ENCODE data around the gene DCAF7. TPM values are rescaled to one million over a fixed set of nuclear protein-coding genes. Genes with fewer than 3 reads are reported as not detected.
A peak's percentile ranks its signal among the peaks of the same experiment; 100 is the strongest.

DCAF7 gene
- total RNA-seq, 4 donors from 2014 or later: 24.9 to 45.2 (median 34.2) TPM

DNA sequence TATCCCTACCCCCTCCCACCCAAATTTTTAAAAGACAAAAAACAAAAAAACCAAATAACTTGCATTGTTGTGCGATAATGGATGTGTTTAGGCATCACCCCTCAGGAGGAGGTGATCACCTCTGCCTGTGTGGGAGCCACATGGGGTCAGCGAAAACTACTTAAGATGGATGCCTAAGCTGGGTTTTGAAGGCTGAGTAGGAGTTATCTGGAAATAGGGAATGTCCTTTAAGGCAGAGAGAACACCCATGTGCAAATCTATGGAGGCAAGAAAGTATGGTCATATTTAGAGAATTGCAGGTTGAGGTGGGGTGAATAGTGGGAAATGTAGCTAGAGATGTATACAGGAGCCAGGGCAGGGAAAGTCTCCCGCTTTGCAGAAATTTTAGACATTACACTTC is 44.9 kb downstream of the DCAF7 start:
- TF ChIP-seq EP300 (IDR thresholded peaks at IDR 0.05) (no peak), POLR2A (IDR thresholded peaks at IDR 0.05; ENCODE audit: low read depth) (no peak), POLR2AphosphoS5 (IDR thresholded peaks at IDR 0.05) (no peak)
- TF ChIP-seq, protein P1, sequence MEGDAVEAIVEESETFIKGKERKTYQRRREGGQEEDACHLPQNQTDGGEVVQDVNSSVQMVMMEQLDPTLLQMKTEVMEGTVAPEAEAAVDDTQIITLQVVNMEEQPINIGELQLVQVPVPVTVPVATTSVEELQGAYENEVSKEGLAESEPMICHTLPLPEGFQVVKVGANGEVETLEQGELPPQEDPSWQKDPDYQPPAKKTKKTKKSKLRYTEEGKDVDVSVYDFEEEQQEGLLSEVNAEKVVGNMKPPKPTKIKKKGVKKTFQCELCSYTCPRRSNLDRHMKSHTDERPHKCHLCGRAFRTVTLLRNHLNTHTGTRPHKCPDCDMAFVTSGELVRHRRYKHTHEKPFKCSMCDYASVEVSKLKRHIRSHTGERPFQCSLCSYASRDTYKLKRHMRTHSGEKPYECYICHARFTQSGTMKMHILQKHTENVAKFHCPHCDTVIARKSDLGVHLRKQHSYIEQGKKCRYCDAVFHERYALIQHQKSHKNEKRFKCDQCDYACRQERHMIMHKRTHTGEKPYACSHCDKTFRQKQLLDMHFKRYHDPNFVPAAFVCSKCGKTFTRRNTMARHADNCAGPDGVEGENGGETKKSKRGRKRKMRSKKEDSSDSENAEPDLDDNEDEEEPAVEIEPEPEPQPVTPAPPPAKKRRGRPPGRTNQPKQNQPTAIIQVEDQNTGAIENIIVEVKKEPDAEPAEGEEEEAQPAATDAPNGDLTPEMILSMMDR (IDR thresholded peaks at IDR 0.05): no peak
- H3K4me1 ChIP-seq: peaks cover 4 to 7% (median 5%) of the 10 kb centered on the region in 4 donors
- no peaks in the 10 kb centered on the region for H3K9me3 ChIP-seq
- no peak overlapping the region for H3K27ac ChIP-seq (replicated peaks in 1 of 4)
- H3K27me3 ChIP-seq: no peaks in the 10 kb centered on the region
- no peak overlapping the region for H3K4me3 ChIP-seq
- H3K36me3 ChIP-seq: peaks cover 14 to 51% (median 28%) of the 10 kb centered on the region in 4 donors
- 96% methylated on average over 3 of the region's 3 CpGs for WGBS
- DNase-seq (ENCODE audit: extremely low spot score): no peak
- intact Hi-C loops (cut with DNase I): no loop called here

DNA sequence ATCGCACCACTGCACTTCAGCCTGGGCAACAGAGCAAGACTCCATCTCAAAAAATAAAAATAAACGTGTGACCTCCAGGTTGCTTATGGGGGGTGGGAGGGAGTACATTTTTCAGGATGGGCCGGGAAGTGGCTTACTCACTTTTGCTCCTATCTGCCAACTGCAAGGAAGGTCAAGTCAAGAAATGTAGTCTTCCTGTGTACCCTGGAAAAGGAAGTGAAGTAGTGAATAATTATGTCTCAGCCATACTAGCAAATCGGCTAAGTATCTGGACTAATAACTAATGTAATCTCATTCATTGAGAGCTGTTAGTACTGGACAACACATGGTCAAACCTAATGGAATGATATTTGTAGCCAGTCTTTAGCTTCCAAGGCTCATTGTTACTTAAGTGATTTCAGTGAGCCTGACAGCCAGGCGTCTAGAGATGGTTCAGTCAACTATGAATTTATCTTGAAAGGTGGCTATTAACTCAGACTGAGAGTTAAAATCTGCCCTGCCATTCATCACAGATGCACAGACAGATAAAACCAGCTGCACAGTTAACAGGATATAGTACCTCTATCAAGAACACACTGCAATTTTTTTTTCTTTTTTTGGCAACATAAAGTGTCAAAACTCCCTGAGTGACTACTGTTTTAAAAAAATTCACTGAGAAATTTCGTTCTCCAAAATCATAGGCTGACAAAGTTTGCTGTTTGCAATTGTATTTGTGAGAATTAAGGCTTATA is 46.7 kb downstream of the DCAF7 start:
- TF ChIP-seq EP300 (IDR thresholded peaks at IDR 0.05): no peak
- no peak for TF ChIP-seq POLR2A (IDR thresholded peaks at IDR 0.05; ENCODE audit: low read depth)
- TF ChIP-seq, protein P1 (IDR thresholded peaks at IDR 0.05): no peak
- TF ChIP-seq POLR2AphosphoS5 (IDR thresholded peaks at IDR 0.05): no peak
- Histone ChIP-seq H3K9me3 (no peaks in the 10 kb centered on the region), H3K27me3 (no peaks in the 10 kb centered on the region), H3K4me1 (peaks cover 16 to 22% (median 18%) of the 10 kb centered on the region in 4 donors), H3K4me3 (no peak overlapping the region), H3K36me3 (peaks cover 0 to 32% (median 9%) of the 10 kb centered on the region in 4 donors), H3K27ac (replicated peaks in 1 of 4) (no peak overlapping the region)
- DNase-seq (ENCODE audit: extremely low spot score): no peak
- WGBS: 67% methylated on average over 6 of the region's 6 CpGs
- intact Hi-C loops (cut with DNase I): no loop called here

- intact Hi-C loops (cut with DNase I): no loop called here
- Histone ChIP-seq H3K27ac (replicated peaks in 1 of 4) (no peak overlapping the region), H3K36me3 (peaks cover 0 to 22% (median 4%) of the 10 kb centered on the region in 4 donors), H3K4me3 (no peak overlapping the region), H3K4me1 (peaks cover 18 to 31% (median 21%) of the 10 kb centered on the region in 4 donors), H3K9me3 (no peaks in the 10 kb centered on the region), H3K27me3 (no peaks in the 10 kb centered on the region)
- TF ChIP-seq POLR2AphosphoS5 (IDR thresholded peaks at IDR 0.05) (no peak), EP300 (IDR thresholded peaks at IDR 0.05) (no peak), POLR2A (IDR thresholded peaks at IDR 0.05; ENCODE audit: low read depth) (no peak)
- TF ChIP-seq, protein P1 (IDR thresholded peaks at IDR 0.05): no peak
- DNase-seq (ENCODE audit: extremely low spot score): no peak
- whole genome bisulfite sequencing: 84% methylated on average over 2 of the region's 2 CpGs
Measured at GRCh38 chr17:63598281-63598680, 48.0 kb downstream of the DCAF7 start.

DNA sequence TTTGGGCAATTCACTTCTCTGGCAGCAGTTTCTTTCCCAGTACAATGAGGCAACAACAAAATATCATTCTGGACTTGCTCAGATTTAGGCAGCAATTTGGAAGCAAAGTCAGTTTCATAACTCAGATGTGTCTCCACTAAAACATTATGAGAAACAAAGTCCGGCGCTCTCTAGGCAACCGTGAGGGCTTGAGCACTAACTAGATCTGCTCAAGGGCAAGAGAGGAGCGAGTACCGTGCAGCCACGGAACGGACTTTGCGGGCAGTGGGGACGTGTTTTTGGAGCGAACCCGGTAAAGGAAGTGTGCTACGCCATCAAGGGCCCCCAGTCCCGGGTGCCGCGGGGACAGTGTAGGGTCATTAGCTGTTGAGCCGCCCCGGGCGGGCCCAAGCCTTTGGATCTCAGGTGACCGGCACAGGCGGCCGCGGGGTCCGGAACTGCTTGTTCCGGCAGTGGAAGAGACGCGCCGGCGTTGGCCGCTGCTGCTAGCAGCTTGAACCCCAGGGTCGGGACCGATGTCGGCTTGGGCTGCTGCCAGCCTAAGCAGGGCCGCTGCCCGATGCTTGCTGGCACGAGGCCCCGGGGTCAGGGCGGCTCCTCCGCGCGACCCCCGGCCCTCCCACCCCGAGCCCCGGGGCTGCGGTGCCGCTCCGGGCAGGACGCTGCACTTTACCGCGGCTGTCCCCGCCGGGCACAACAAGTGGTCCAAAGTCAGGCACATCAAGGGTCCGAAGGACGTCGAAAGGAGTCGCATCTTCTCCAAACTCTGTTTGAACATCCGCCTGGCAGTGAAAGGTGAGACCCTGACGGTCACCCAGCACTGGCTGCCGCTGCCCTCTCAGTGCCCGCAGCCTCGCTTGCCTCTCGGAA is 50.5 kb downstream of the DCAF7 start, which contains the start of gene TACO1:
TACO1 (plus strand) TSS at position 327 of the 870 bp plus-strand sequence; CDS start at position 516, 189 bp downstream.
- intact Hi-C loops (cut with DNase I): loop anchor here (5.0 kb wide), 1 partner anchor 49 kb away; the partner anchor contains the start of gene DCAF7
- peak; percentile 14 for TF ChIP-seq POLR2A (IDR thresholded peaks at IDR 0.05; ENCODE audit: low read depth)
- no peak for TF ChIP-seq EP300 (IDR thresholded peaks at IDR 0.05)
- peak; percentile 85 to 88 for TF ChIP-seq POLR2AphosphoS5 (IDR thresholded peaks at IDR 0.05)
- Histone ChIP-seq H3K4me1 (peaks cover 18 to 31% (median 21%) of the 10 kb centered on the region in 4 donors), H3K27ac (replicated peaks in 1 of 4) (peak within 1 kb of the TSS; percentile 84 to 92 (median 90)), H3K4me3 (peak within 1 kb of the TSS; percentile 84 to 99 (median 88)), H3K9me3 (no peaks in the 10 kb centered on the region), H3K27me3 (no peaks in the 10 kb centered on the region), H3K36me3 (peaks cover 14 to 31% (median 25%) of the 10 kb centered on the region in 4 donors)
- WGBS: 1% methylated on average over 27 of the region's 61 CpGs
- peak; percentile 96 for DNase-seq (ENCODE audit: extremely low spot score)
